ENCODE results near the gene PHF23. TPM values are rescaled to one million over a fixed set of nuclear protein-coding genes. Genes with fewer than 3 reads are reported as not detected.

Gene PHF23
- total RNA-seq, 1 donor from 2014 or later: 34.6 TPM

GRCh38 chr17:7240375-7240774, 1.1 kb upstream of the PHF23 start:
- FAIRE-seq: no peak
- DNase-seq (ENCODE audit: low spot score in 2 of 2): no peak

- no peak for FAIRE-seq
- no peak for DNase-seq (ENCODE audit: low spot score in 2 of 2)
Observed at GRCh38 chr17:7238420-7239090, 702 bp downstream of the PHF23 start.

GRCh38 chr17:7237761-7238419, 1.4 kb downstream of the PHF23 start:
- DNase-seq (ENCODE audit: low spot score in 2 of 2): peak; percentile 76
- no peak for FAIRE-seq

- FAIRE-seq (no peak), DNase-seq (ENCODE audit: low spot score in 2 of 2) (no peak)
Observed at GRCh38 chr17:7237266-7237760, 1.9 kb downstream of the PHF23 start.

- no peak for FAIRE-seq
- DNase-seq (ENCODE audit: low spot score in 2 of 2): no peak
Observed at GRCh38 chr17:7236808-7237207, 2.4 kb downstream of the PHF23 start.

GRCh38 chr17:7235693-7236665, 3.3 kb downstream of the PHF23 start:
- DNase-seq (ENCODE audit: low spot score in 2 of 2): no peak

GRCh38 chr17:7234083-7234951, 4.9 kb downstream of the PHF23 start, which contains the start of gene DVL2:
DVL2 (minus strand) TSS chr17:7234517; CDS start chr17:7234262, 255 bp downstream.
- DNase-seq (ENCODE audit: low spot score in 2 of 2): peak; percentile 97 to 98
- FAIRE-seq: no peak

More at GRCh38 chr17:7235693-7236665, 3.3 kb downstream of the PHF23 start:
- no peak for FAIRE-seq

GRCh38 chr17:7233701-7234082, 5.6 kb downstream of the PHF23 start:
- DNase-seq (ENCODE audit: low spot score in 2 of 2) (no peak), FAIRE-seq (no peak)

- DNase-seq (ENCODE audit: low spot score in 2 of 2) (no peak), FAIRE-seq (no peak)
Observed at GRCh38 chr17:7232114-7232513, 7.1 kb downstream of the PHF23 start.

GRCh38 chr17:7229504-7229903, 9.8 kb downstream of the PHF23 start:
- FAIRE-seq (no peak), DNase-seq (ENCODE audit: low spot score in 2 of 2) (no peak)

GRCh38 chr17:7228920-7229319, 10.3 kb downstream of the PHF23 start:
- DNase-seq (ENCODE audit: low spot score in 2 of 2) (no peak), FAIRE-seq (no peak)

GRCh38 chr17:7226721-7227710, 12.2 kb downstream of the PHF23 start:
- FAIRE-seq: no peak

GRCh38 chr17:7225711-7226331, 13.4 kb downstream of the PHF23 start:
- no peak for FAIRE-seq
- DNase-seq (ENCODE audit: low spot score in 2 of 2): no peak

More at GRCh38 chr17:7226721-7227710, 12.2 kb downstream of the PHF23 start:
- DNase-seq (ENCODE audit: low spot score in 2 of 2): no peak

- DNase-seq (ENCODE audit: low spot score in 2 of 2): no peak
- FAIRE-seq: no peak
Observed at GRCh38 chr17:7224661-7225111, 14.6 kb downstream of the PHF23 start.

GRCh38 chr17:7224110-7224509, 15.1 kb downstream of the PHF23 start:
- FAIRE-seq: no peak
- DNase-seq (ENCODE audit: low spot score in 2 of 2): no peak

GRCh38 chr17:7223375-7223774, 15.9 kb downstream of the PHF23 start:
- FAIRE-seq (no peak), DNase-seq (ENCODE audit: low spot score in 2 of 2) (no peak)

- no peak for FAIRE-seq
Observed at GRCh38 chr17:7222972-7223292, 16.3 kb downstream of the PHF23 start.

More at GRCh38 chr17:7222972-7223292, 16.3 kb downstream of the PHF23 start:
- DNase-seq (ENCODE audit: low spot score in 2 of 2): no peak
